NCI-H2029 treated with DMSO at 0.1 percent for 48 hours (cell line): ENCODE results near the gene PCARE.

Source experiments
- DNase-seq: peaks from one replicate; lab custom pipeline; 2025; lab: John Stamatoyannopoulos, UW

PCARE gene

GRCh38 chr2:29063056-29063455 is 11.3 kb downstream of the PCARE start:
- DNase-seq: no peak

- DNase-seq: no peak
Measured at GRCh38 chr2:29062371-29062770, 12.0 kb downstream of the PCARE start.

DNA sequence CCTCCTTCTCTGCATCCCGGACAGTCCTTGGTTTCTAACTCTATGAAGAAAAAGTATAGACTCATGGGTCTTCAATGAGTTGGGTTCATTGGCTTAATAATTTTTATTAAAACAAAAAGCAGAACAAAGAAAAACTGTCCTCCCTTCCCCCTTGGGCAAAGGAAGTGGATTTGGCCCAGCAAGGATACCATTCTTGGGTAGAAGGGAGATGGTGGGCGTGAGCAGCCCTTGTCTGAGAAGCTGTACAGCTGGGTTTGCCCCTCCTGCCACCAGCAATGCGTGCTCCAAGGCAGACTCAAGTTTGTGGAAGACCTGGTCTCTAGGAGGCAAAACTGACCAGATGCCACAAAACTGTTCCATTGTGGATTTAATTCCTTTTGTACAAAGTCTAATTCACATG is 12.7 kb downstream of the PCARE start:
- no peak for DNase-seq

DNA sequence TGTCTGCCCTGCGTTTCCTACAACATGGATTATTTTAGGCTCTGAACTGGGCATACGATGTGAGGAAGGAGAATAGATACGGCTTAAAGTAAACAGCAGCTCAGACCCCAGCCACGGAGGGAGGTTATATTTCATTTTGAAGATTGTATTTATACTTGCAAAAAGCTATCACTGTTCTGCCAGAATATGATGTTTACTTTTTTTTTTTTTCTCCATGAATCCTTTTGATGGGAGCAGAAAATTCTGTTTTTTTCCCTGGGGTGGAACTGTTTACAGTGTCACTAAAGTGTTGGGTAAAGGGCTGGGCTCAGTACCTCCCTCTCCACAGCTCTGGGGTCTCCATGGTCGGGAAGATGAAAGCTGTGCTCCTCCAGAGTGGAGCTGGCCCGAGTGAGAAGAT is 13.1 kb downstream of the PCARE start:
- no peak for DNase-seq

DNA sequence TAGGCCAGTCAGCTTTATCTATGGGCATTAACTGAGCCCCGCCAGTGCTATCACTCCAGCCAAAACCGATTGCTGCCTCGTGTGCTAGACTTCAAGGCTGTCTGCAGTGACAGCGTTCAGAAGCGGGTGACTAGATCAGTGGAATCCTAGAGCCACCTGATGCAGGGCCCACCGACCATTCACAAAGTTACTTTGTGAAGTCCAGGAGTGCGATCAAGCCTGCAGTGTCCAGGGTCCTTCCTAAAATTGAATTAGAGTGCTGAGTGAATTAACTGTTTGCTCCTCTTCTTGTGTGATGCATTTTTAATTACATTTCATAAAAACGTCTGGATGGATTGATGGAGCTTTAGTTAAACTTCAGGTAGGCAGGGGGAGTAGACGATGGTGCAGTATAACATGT is 13.9 kb downstream of the PCARE start:
- DNase-seq: no peak

DNA sequence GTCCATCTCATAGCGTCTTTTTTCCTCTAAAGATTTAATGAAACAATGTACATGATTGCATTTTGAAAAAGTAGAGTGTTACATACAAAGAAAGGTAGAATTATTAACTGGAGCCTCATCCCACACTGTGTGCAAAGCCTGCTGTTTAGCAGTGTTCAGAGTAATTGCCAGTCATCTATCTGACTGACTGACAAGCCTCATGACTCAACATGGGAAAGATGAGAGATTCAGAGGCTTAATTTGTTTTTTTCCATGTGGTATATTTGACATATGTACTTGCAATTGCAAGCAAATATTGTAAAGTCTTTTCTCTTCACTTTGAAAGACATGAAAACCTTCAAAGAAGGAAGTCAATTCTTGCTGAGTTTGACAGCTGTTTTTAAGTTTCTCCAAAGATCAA is 14.7 kb downstream of the PCARE start:
- no peak for DNase-seq

- no peak for DNase-seq
Measured at GRCh38 chr2:29057006-29057405, 17.3 kb downstream of the PCARE start.

GRCh38 chr2:29056452-29056851 is 17.9 kb downstream of the PCARE start:
- no peak for DNase-seq

- no peak for DNase-seq
Measured at GRCh38 chr2:29055601-29056000, 18.7 kb downstream of the PCARE start.

GRCh38 chr2:29054430-29054829 is 19.9 kb downstream of the PCARE start:
- DNase-seq: no peak

- DNase-seq: no peak
Measured at GRCh38 chr2:29053670-29054400, 20.5 kb downstream of the PCARE start.

DNA sequence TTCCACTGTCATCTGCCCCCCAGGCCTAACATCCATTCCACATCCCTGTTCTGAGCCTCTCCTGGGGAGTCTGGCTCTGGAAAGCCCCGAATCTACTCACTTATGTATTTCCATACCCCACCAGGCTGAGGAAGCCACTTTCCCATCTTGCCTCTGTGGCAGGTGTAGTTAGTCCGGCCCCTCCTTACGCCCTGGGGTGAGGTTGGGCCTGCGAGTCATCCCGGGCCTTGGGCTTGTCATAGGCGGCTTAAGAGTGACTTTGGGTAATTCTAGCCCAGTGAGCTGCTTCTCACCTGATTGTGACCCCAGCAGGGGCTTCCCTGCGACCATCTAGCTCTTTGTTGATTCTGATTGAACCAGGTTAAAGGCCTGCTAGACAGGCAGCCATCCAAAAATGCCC is 21.1 kb downstream of the PCARE start:
- DNase-seq: no peak

GRCh38 chr2:29052807-29053206 is 21.5 kb downstream of the PCARE start:
- DNase-seq: no peak

GRCh38 chr2:29051730-29052129 is 22.6 kb downstream of the PCARE start:
- DNase-seq: no peak

DNA sequence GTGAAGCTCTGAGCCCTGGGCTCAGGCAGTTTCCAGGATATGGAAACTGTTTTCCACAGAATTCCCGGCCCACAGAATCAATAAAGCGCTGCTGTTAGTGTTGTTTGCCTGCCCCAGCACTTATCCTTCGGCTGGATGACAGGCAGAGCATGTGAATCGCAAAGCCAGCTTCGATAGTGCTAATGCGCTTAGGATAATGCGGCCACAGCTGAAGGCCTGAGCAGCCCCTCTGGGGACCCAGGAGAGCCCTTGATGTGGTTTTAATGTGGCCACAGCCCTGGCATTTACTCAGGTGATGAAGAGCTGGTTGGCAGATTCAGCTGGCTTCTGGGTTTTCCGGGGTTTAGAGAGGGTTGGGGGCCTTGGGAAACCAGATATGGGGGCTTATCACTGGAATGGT is 23.7 kb downstream of the PCARE start:
- no peak for DNase-seq

GRCh38 chr2:29047083-29047845 is 27.1 kb downstream of the PCARE start:
- DNase-seq: no peak

GRCh38 chr2:29046321-29046720 is 28.0 kb downstream of the PCARE start:
- DNase-seq: no peak

DNA sequence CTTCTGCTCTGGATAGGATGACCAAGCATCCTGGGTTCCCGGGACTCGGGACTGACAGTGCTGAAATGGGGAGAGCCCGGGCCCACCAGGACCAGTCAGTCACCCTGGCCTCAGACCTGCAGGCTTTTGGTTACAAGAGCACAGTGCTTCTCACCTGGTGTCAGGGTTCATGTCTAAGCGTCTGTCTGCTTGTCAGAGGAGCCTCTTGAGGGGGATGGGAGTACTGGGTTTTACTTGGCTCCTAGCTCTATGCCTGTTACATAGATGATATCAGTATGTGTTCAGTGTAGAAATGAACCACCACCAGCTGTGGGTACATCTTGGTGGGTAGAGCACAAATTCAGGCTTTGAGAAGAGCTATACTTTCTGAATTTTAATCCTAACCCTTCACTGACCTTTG is 29.9 kb downstream of the PCARE start:
- DNase-seq: no peak

GRCh38 chr2:29042561-29043075 is 31.7 kb downstream of the PCARE start:
- no peak for DNase-seq

DNA sequence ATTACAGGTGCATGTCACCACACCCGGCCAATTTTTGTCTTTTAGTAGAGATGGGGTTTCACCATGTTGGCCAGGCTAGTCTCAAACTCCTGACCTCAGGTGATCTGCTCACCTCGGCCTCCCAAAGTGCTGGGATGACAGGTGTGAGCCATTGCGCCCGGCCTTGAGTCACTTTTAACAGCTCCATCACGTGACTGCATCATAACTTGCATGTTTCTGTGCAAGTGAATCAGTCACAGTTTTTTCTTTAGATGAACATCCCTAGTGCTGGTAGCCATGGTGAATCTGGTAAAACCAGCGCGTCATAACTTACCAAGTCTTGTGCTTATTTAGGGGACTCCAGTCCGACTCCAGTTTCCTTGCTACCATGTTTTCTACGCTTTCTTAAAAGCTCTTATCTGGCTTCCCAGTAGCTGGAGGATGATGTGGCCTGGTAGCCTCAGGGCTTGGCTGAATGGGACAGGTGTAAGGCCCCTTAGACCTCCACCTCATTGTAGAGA is 33.1 kb downstream of the PCARE start:
- DNase-seq: no peak

DNA sequence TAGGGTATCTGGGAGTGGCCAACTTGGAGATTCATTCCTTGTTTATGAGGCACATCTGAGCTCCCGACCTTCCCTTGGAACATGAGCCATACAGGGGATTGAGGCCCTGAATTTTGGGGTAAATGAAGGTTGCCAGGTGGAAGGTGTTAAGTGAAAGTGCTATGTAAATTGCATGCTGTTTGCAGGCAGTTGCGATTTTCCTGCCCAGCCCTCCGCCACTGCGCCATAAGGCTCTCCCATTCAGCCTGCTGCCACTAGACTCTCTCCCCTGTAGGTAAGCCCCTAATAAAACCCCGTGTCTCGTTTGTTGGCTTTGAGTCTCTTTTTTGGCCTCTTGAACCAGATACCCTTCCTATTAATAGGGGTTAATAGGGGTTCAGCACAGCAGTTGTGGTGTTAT is 33.8 kb downstream of the PCARE start:
- no peak for DNase-seq

DNA sequence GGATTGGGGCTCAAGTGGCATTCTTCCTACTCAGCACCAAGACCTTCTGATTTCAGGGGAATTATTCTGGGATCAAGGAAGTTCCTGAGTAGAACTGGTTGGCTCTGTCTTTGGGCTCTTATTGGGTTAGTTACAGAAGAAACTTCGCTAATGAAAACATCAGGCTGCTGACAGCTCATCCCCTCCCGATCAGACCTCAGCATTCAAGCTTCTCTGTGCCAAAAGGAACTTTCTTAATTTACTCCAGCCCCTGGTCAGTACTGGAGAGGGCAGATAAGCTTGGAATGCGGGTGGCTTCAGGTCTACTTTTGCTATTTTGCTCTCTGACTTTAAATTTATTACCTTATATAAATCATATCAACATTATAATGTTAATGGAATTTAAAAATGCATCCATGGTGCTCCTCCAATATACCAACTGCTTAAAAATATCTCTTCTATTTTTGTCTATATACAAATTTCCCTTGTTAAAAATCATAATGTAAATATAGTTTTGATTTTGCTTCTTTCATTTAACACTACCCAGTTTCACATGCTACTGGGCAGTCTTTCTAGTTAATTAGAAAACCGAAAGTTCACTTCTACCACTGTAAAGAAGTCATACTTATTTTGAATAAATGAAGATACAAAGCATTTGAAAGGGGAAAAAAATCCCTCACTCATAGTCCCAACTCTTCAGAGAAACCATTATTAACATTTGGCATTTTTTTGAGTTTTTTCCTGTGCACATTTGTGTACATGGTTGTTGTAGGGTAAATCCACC is 34.4 kb downstream of the PCARE start:
- no peak for DNase-seq
